PC-9 (cell line): Measurements from ENCODE around the gene YAF2. TPM values are rescaled to one million over a fixed set of nuclear protein-coding genes. Genes with fewer than 3 reads are reported as not detected.

Experiments
- BruUV-seq: library from RNA; stranded (reverse); fragments of 400-500 nt; replicated peaks from 2 replicates; lab custom pipeline; 2021; lab: Mats Ljungman, UMichigan
- CTCF ChIA-PET: fragments of 300-600 bp; sonication (Branson Sonifier 250); formaldehyde crosslinking; loops from one replicate; lab custom pipeline; 2022; ENCODE audit warnings: antibody characterized with exemption; lab: Charles Lee
- POLR2A ChIA-PET: fragments of 300-600 bp; sonication (Branson Sonifier 250); formaldehyde crosslinking; loops from one replicate; lab custom pipeline; 2022; ENCODE audit warnings: antibody characterized with exemption; ENCODE audit not compliant: unreplicated experiment; lab: Charles Lee
- DNase-seq, 2 experiments: peaks; one replicate each; pipeline versions ENCODE4 v3.0.0 to v3.0.0-alpha.2; 2015 to 2022; ENCODE audit warnings: mixed read lengths in 1 of 2
- H2AFZ ChIP-seq: fragments of 200-600 bp; sonication (generic); 2 replicates; pipeline ENCODE4 v1.8.1; 2017; ENCODE audit warnings: antibody characterized with exemption
- H3F3A ChIP-seq: fragments of 200-600 bp; sonication (generic); 2 replicates; pipeline ENCODE4 v1.8.1; 2017; ENCODE audit warnings: antibody characterized with exemption, mild to moderate bottlenecking, low read depth; ENCODE audit not compliant: insufficient read depth
- H3K27ac ChIP-seq: fragments of 200-600 bp; sonication (generic); 2 replicates; pipeline ENCODE4 v1.6.1; 2016; ENCODE audit warnings: mixed run types
- H3K27me3 ChIP-seq: fragments of 200-600 bp; sonication (generic); 2 replicates; pipeline ENCODE4 v1.6.1; 2016; ENCODE audit warnings: low read depth, mixed run types; ENCODE audit not compliant: insufficient read depth
- H3K36me3 ChIP-seq: fragments of 200-600 bp; sonication (generic); 2 replicates; pipeline ENCODE4 v1.6.1; 2016; ENCODE audit warnings: low read depth, mixed run types
- H3K4me1 ChIP-seq: fragments of 200-600 bp; sonication (generic); replicated peaks from 2 replicates; pipeline ENCODE4 v1.6.1; 2016; ENCODE audit warnings: mixed run types; ENCODE audit not compliant: insufficient read depth
- H3K4me2 ChIP-seq: fragments of 200-600 bp; sonication (generic); 2 replicates; pipeline ENCODE4 v1.6.1; 2017; ENCODE audit warnings: mixed run types
- H3K4me3 ChIP-seq: fragments of 200-600 bp; sonication (generic); 2 replicates; pipeline ENCODE4 v1.6.1; 2016; ENCODE audit warnings: mixed run types
- H3K79me2 ChIP-seq: fragments of 200-600 bp; sonication (generic); 2 replicates; pipeline ENCODE4 v1.6.1; 2017; ENCODE audit warnings: low read depth, mixed run types
- H3K9me2 ChIP-seq: fragments of 200-600 bp; sonication (generic); 2 replicates; pipeline ENCODE4 v1.8.1; 2017; ENCODE audit warnings: mild to moderate bottlenecking; ENCODE audit not compliant: insufficient read depth
- H3K9me3 ChIP-seq: fragments of 200-600 bp; sonication (generic); 2 replicates; pipeline ENCODE4 v1.8.1; 2016; ENCODE audit warnings: low read depth; ENCODE audit not compliant: insufficient read depth
- H4K20me1 ChIP-seq: fragments of 200-600 bp; sonication (generic); 2 replicates; pipeline ENCODE4 v1.8.1; 2017; ENCODE audit not compliant: insufficient read depth
- EZH2 ChIP-seq: fragments of 200-600 bp; sonication (generic); IDR thresholded peaks from 2 replicates; pipeline ENCODE4 v1.8.0; 2017; ENCODE audit warnings: antibody characterized with exemption, low read depth
- intact Hi-C: fragments of 100-400 bp; cut with micrococcal nuclease; formaldehyde crosslinking; loops from one replicate; pipeline ENCODE4 v1.10.0; 2022; ENCODE audit not compliant: unreplicated experiment
- total RNA-seq: library from RNA; stranded (reverse); gene quantifications from 2 replicates; pipeline ENCODE4 v1.2.3, GENCODE V29; 2021
- TF ChIP-seq, protein P1 (sequence below): fragments of 200-600 bp; sonication (generic); conservative IDR thresholded peaks from 2 replicates; pipeline ENCODE4 v1.6.1; 2017; ENCODE audit warnings: mixed run types, antibody characterized with exemption, mild to moderate bottlenecking, moderate library complexity

Gene YAF2
- total RNA-seq, 1 experiment from 2014 or later: 11.6 TPM

DNA sequence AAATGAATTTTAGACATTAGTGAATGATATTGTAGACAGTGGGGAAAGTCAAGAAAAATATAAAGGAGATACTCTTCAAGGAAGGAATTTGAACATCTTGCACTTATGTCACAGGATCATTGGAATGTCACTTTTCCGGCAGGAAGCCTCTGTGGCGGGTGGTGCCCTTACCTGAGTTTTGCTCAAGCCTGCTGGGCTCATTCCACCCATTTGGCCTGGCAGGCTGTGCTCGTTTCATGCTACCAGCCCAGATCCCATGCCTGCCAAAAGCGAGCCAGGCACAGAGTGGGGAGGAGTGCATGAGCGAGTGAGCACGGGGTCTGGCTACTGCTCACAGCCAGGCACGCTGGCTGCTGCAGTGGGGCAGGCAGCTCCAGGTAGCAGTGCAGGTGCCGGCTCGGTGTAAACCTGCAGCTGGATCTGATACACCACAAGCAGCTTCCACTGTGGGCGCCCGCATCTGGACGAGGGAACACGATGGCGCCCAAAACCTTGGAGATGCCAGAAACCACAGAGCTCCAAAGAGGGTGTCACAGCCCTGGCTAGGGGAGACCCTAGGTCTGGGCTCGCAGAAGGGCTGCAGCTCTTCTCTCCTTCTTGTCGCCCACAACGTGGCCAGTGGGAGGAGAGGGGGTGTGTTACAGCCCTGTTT, 28.7 kb upstream of the YAF2 start:
- ChIA-PET CTCF (no interaction called here), POLR2A (interaction anchor here (0.6 kb wide), 1 partner anchor 769 kb away, joined by 4 read pairs; no protein-coding TSS in a partner anchor)
- Histone ChIP-seq H3K9me2 (no peaks in the 10 kb centered on the region), H3K36me3 (no peaks in the 10 kb centered on the region), H3F3A (no peaks in the 10 kb centered on the region), H2AFZ (no peak overlapping the region), H3K27ac (no peak overlapping the region), H3K79me2 (no peaks in the 10 kb centered on the region), H3K4me1 (no peaks in the 10 kb centered on the region), H3K4me2 (no peak overlapping the region), H4K20me1 (no peaks in the 10 kb centered on the region), H3K4me3 (no peak overlapping the region), H3K27me3 (peaks cover 7% of the 10 kb centered on the region; the same call in 1 of the 2 replicates), H3K9me3 (no peaks in the 10 kb centered on the region)
- no peak for TF ChIP-seq EZH2
- TF ChIP-seq, protein P1, sequence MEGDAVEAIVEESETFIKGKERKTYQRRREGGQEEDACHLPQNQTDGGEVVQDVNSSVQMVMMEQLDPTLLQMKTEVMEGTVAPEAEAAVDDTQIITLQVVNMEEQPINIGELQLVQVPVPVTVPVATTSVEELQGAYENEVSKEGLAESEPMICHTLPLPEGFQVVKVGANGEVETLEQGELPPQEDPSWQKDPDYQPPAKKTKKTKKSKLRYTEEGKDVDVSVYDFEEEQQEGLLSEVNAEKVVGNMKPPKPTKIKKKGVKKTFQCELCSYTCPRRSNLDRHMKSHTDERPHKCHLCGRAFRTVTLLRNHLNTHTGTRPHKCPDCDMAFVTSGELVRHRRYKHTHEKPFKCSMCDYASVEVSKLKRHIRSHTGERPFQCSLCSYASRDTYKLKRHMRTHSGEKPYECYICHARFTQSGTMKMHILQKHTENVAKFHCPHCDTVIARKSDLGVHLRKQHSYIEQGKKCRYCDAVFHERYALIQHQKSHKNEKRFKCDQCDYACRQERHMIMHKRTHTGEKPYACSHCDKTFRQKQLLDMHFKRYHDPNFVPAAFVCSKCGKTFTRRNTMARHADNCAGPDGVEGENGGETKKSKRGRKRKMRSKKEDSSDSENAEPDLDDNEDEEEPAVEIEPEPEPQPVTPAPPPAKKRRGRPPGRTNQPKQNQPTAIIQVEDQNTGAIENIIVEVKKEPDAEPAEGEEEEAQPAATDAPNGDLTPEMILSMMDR: no peak
- no peak for DNase-seq
- intact Hi-C loops: no loop called here
- no TSS peak for BruUV-seq

DNA sequence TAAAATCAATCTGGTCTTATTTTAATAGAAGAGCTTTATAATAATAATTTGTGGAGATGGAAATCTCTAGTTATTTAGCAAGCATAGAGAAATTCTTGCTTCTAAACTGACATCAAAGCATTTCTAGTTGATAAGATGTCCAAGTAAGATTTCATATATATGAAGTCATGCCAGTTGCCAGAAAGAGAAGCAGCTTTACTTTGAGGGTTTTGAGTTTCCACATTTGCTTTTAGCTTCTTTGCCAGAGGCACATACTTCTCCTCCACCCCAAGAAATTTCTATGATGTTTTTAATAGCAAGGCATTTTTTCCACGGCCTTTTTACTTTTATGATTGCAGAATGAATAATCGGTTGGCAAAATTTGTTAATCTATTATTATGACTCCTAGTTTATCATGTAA, 24.2 kb upstream of the YAF2 start:
- no peaks in the 10 kb centered on the region for H3K27me3 ChIP-seq
- H3F3A ChIP-seq: no peaks in the 10 kb centered on the region
- no peak for DNase-seq
- H3K9me3 ChIP-seq: no peaks in the 10 kb centered on the region
- H3K36me3 ChIP-seq: no peaks in the 10 kb centered on the region
- ChIA-PET POLR2A (interaction anchor here (0.6 kb wide), 1 partner anchor 19 kb away, joined by 6 read pairs; no protein-coding TSS in a partner anchor), CTCF (no interaction called here)
- H4K20me1 ChIP-seq: no peaks in the 10 kb centered on the region
- H3K79me2 ChIP-seq: no peaks in the 10 kb centered on the region
- intact Hi-C loops: no loop called here
- H3K4me1 ChIP-seq: no peaks in the 10 kb centered on the region
- H3K9me2 ChIP-seq: no peaks in the 10 kb centered on the region
- H3K4me3 ChIP-seq: no peak overlapping the region
- no TSS peak for BruUV-seq
- H2AFZ ChIP-seq: no peak overlapping the region
- H3K4me2 ChIP-seq: no peak overlapping the region
- no peak overlapping the region for H3K27ac ChIP-seq
- TF ChIP-seq, protein P1: no peak
- no peak for TF ChIP-seq EZH2

GRCh38 chr12:42261708-42262107, 23.7 kb upstream of the YAF2 start:
- Histone ChIP-seq H4K20me1 (no peaks in the 10 kb centered on the region), H2AFZ (no peak overlapping the region), H3K4me1 (no peaks in the 10 kb centered on the region), H3K27me3 (no peaks in the 10 kb centered on the region), H3K9me3 (no peaks in the 10 kb centered on the region), H3K4me2 (no peak overlapping the region), H3F3A (no peaks in the 10 kb centered on the region), H3K27ac (no peak overlapping the region), H3K36me3 (no peaks in the 10 kb centered on the region), H3K4me3 (no peak overlapping the region), H3K9me2 (no peaks in the 10 kb centered on the region), H3K79me2 (no peaks in the 10 kb centered on the region)
- TF ChIP-seq, protein P1: no peak
- TF ChIP-seq EZH2: no peak
- ChIA-PET CTCF (no interaction called here), POLR2A (no interaction called here)
- intact Hi-C loops: no loop called here
- DNase-seq: no peak
- no TSS peak for BruUV-seq
